GM13977 (cell line): ENCODE measurements around the gene MAGEB6B.
"Not testable (repeated sequence)": the region's sequence is repeated elsewhere in the genome, so short reads cannot be mapped to it uniquely, and the experiment has no call there.

Source experiments
- DNase-seq: peaks from one replicate; pipeline ENCODE4 v3.0.0; 2012; ENCODE audit warnings: low spot score
- in situ Hi-C: fragments of 300-500 bp; cut with MboI; formaldehyde crosslinking; loops from one replicate; pipeline ENCODE4 v1.12.0; 2022; ENCODE audit warnings: low sequenced_read_pairs, low pct_unique_long_range_greater_than_20kb, mixed read lengths, inconsistent platforms; ENCODE audit not compliant: unreplicated experiment
- TF ChIP-seq, protein P1 (sequence below): IDR thresholded peaks from 2 replicates; pipeline ENCODE4 v1.5.1; 2012; ENCODE audit warnings: mild to moderate bottlenecking, control low read depth; ENCODE audit not compliant: insufficient read depth; ENCODE audit errors: extremely low read depth, missing control alignments

MAGEB6B gene

DNA sequence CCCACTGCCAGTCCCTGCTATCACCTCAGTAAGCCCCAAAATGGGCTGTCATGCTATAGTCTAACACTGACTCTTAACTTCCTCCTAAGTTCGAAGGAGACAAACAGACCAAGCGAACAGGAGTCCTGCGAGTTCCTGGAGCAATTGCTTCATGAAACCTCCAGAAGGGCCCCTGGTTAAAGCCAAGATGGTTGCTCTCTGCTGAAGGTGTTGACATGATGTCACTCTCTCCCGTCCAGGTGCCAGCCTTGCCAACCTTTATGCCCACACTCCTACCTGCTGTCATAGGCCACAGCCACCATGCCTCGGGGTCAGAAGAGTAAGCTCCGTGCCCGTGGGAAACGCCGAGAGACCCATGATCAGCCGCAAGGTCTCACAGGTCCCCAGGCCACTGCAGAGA lies at the start of gene MAGEB6B:
TSS of gene MAGEB6B (plus strand) at position 301 of the 400 bp plus-strand sequence. CDS start at position 301, 0 bp downstream.
- no peak for DNase-seq
- TF ChIP-seq, protein P1, sequence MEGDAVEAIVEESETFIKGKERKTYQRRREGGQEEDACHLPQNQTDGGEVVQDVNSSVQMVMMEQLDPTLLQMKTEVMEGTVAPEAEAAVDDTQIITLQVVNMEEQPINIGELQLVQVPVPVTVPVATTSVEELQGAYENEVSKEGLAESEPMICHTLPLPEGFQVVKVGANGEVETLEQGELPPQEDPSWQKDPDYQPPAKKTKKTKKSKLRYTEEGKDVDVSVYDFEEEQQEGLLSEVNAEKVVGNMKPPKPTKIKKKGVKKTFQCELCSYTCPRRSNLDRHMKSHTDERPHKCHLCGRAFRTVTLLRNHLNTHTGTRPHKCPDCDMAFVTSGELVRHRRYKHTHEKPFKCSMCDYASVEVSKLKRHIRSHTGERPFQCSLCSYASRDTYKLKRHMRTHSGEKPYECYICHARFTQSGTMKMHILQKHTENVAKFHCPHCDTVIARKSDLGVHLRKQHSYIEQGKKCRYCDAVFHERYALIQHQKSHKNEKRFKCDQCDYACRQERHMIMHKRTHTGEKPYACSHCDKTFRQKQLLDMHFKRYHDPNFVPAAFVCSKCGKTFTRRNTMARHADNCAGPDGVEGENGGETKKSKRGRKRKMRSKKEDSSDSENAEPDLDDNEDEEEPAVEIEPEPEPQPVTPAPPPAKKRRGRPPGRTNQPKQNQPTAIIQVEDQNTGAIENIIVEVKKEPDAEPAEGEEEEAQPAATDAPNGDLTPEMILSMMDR = no peak
- in situ Hi-C loops = no loop called here

- no peak for DNase-seq
- TF ChIP-seq, protein P1 = no peak
- in situ Hi-C loops = no loop called here
These were observed 22.1 kb upstream of the MAGEB6B start, which contains the start of gene MAGEB18 for GRCh38 chrX:26138274-26138673. TSS of gene MAGEB18 (plus strand) at chrX:26138343. CDS start at chrX:26138986, 643 bp downstream.

GRCh38 chrX:26146024-26146423 lies 14.4 kb upstream of the MAGEB6B start:
- TF ChIP-seq, protein P1 = no peak
- in situ Hi-C loops = no loop called here
- no peak for DNase-seq

GRCh38 chrX:26192204-26192603 lies 31.8 kb downstream of the MAGEB6B start, which contains the start of gene MAGEB6:
TSS of gene MAGEB6 (plus strand) at chrX:26192440. CDS start at chrX:26193847, 1,407 bp downstream.
- TF ChIP-seq, protein P1 = no peak
- in situ Hi-C loops = no loop called here
- DNase-seq = no peak

DNA sequence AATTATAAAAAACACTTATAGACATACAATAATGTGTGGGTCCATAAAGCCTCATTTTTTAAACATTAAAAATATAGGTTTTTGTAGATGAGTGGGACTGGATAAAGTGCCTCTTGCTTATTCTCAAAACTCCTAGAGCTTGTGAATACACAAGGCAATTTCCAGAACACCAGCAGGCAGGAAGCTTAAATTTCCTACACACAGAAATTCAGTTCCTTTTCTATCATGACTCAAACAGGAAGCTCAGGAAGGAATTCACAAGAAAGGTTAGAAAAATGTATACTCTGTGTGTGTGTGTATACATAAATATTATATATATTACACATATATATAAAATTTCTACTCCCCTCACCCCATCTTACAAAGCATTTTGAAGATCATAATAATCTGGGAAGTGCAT lies 43.2 kb downstream of the MAGEB6B start:
- TF ChIP-seq, protein P1 = no peak
- in situ Hi-C loops = no loop called here
- no peak for DNase-seq

DNA sequence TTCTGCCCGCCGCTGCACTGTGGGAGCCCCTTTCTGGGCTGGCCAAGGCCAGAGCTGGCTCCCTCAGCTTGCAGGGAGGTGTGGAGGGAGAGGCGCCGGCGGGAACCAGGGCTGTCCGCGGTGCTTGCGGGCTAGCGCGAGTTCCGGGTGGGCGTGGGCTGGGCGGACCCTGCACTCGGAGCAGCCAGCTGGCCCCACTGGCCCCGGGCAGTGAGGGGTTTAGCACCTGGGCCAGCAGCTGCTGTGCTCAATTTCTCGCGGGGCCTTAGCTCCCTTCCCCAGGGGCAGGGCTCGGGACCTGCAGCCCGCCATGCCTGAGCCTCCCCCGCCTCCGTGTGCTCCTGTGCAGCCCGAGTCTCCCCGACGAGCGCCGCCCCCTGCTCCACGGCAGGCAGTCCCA lies 44.3 kb downstream of the MAGEB6B start:
- in situ Hi-C loops, DNase-seq: not testable (repeated sequence)

DNA sequence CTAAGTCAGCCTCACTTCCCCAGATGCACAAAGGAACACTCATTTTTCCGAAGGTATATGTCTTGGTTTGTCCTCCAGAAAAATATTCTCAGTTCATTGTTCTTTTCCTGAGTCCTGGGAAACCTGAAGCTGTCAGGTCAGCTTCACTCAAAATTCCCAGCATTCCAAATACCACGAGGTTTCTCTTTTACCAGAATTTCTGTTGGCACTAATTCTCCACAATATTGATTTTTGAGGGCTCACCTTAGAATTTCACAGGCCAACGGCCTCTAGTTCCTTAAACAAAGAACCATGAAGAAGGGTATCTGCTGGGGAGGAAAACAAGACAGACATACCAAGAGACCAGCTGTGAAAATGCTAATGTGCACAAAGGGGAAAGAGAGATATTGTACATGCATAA lies 47.6 kb downstream of the MAGEB6B start:
- DNase-seq = no peak
- in situ Hi-C loops = no loop called here
- TF ChIP-seq, protein P1 = no peak
